ENCODE measurements around the gene KCNC4.

The KCNC4 gene

DNA sequence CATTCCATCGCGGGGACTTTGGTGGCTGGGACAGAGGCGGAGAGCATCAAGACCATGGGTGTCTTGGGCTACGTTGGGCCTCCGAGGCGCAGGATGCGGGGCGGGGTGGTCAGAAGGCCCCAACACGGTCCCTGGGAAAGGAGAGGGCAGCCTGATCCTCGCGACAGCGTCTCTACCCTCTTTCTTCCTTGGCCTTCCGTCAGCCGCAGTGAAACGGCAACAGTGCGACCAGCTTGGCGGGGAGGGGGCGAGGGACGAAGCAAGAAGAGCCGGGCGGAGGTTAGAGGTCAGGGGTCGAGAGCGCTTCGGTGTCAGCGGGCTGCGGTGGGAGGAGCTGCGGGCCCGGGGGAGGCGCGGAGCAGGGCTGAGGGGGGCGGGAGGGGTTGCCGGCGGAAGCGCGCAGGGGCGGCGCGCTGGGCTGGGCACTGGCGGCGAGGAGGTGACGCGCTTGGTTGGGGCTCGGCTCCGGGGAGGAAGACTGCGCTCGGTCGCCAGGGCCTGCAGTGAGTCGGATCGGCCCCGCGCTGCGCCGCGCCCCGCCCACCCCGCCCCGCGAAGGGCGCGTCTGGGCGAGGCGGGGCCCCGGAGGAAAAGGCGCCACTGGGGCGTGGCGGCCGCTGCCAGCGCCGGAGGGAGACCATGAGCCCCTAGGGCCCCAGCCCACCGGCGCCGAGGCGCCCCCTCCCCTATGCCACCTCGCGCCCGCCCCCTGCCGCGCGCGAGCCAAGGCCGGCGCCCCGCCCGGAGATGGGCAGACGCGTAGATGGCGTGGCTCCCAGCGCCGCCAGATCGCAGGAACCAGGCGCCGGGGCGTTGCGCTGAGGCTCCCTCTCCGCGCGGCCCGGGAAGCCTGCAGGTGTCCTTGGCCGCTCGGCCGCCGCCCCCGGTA lies at the start of gene KCNC4:
Gene KCNC4, plus strand, starts transcription at position 600 of the 889 bp plus-strand sequence. CDS start 1,186 bp downstream, outside the sequence.
- DNase-seq (ENCODE audit: low spot score): peak; percentile 93

DNA sequence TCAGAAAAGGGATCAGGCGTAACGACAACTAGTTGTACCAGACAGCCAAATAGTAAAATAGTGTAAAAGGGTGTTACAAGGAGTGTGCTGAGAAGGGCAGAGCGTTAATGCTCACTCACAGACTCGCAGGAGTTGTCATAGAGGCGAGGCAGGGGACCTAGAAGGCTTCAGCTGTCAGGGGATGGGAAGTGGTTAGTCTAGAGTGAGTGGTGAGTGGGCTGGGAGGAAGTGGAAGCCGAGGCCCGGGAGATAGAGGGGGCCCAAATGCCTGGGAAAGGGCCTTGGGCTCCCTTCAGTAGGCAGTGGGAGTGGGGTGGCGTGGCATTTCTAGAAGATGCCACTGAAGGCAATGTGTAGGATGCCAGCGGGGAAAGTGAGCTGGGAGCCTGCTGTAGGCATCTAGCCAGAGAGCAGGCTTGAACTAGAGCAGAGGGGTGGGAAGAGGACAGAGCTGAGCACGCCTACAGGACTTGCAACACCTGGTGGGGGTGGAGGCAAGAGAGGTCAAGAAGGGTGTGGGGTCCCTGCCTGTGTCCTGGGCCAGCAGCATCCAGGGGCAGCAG lies 49.5 kb upstream of the KCNC4 start:
- DNase-seq (ENCODE audit: low spot score): no peak

DNA sequence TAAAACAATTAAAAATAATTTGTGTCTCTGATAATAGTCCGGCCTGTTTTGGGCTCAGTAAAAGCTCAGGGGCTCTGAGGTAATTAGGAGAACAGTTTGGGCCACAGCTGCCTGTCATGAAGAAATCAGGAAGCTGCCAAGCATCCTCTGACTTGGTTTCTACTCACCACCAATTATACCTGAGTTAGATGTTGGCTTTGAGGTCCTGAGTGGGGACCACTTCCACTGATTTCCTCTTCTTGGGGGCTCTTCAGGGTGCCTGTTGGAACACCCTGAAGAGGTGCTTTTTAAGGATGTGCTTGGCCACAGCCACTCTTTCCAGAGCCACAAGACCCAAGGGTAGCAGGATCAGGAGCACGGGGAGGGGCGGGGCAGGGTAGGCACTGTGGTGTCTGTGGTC lies 48.9 kb upstream of the KCNC4 start:
- no peak for DNase-seq (ENCODE audit: low spot score)

DNA sequence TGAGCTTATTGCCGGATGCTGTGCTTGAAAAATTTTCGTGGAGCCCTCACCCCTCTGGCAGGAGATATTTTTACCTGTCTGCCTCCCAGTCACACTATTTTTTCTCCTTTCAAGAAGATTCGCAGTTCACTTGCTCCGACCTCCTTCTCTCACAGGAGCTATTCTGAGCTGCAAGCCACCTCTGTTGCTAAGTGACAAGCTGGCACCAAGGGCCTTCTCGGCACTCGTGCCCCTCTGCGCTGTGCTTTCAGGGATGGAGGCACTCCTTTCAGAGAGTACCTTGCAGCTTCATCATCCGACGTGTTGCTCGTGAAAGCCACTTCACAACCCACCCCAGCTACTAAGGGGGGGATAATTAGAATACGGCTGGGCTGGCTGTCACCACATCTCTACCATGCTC lies 48.3 kb upstream of the KCNC4 start:
- no peak for DNase-seq (ENCODE audit: low spot score)

DNA sequence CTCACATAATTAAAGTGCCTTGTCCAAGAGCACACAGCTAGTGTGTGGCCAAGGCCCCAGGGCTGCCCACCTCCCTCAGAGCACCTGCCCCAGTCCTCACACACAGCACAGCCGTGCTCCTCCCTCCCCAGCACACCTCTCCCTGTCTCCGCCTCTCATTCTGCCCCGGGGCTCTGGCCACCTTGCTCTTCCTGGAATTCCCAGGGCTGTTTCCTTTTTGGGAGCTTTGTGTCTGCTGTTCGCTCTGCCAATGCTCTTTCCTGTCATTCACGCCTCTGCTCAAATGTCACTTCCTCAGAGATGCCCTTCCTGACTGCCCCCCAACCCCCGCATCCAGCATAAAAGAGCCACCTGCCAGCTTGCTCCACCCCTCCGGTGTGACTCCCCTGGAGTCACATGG lies 46.5 kb upstream of the KCNC4 start:
- DNase-seq (ENCODE audit: low spot score): no peak

DNA sequence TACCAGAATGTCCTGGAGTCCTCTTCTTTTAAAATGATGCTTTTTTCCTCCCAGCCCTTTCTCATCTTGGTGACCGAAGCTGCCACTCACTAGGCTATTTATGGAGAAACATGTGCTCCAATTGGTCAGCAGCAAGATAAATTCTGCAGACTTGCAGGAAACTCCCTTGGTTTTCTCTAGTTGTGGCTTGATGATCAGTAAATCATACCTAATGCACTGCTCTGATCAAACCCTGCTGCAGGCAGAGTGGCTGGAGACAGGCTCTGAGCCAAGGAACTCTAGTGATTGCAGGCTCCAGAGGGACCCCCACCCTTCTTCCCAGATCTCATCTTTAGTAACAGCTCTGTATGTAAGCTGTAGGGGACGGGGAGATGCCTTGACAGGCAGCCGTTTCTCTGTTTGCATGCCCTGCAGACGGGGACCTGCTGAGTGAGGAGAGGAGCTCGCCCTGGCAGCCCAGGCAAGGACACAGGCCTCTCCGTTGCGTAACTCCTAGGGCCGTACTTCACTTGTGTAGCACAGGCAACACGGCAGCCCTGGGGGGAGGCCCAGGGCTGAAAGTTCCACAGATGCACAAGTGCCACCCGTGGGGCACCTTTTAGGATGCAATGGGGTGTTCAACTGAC lies 45.3 kb upstream of the KCNC4 start:
- DNase-seq (ENCODE audit: low spot score): no peak

DNA sequence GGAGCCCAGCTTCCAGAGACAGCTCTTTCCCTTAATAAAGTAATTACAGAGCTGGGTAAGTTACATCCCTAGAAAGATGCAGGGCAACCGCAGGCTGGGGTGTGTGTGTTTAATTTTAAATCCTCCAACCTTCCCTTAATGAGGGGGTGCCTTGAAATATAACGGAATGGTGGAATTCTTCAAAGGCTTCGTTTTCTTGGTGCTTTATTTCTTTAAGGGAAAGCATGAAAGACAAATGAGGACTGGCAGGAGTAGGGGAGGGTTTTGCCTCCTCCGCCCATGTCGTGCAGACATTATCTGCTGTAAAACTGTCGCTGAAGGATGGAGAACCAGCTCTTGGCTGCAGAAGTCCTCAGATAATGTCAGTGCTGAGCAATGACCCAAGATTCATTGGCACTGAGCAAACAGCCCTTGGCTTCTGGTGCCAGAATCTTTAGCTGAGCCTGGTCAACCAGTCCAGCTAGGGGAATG lies 44.3 kb upstream of the KCNC4 start:
- DNase-seq (ENCODE audit: low spot score): no peak

DNA sequence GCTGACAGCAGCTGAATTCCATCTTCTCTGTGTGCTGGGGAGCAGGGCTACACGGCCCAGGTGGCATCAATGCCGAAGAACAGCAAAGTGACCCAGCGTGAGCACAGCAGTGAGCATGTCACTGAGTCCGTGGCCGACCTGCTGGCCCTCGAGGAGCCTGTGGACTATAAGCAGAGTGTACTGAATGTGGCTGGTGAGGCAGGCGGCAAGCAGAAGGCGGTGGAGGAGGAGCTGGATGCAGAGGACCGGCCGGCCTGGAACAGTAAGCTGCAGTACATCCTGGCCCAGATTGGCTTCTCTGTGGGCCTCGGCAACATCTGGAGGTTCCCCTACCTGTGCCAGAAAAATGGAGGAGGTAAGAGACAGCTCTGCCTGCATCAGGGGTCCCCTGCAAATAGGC lies 43.3 kb upstream of the KCNC4 start:
- DNase-seq (ENCODE audit: low spot score): no peak

DNA sequence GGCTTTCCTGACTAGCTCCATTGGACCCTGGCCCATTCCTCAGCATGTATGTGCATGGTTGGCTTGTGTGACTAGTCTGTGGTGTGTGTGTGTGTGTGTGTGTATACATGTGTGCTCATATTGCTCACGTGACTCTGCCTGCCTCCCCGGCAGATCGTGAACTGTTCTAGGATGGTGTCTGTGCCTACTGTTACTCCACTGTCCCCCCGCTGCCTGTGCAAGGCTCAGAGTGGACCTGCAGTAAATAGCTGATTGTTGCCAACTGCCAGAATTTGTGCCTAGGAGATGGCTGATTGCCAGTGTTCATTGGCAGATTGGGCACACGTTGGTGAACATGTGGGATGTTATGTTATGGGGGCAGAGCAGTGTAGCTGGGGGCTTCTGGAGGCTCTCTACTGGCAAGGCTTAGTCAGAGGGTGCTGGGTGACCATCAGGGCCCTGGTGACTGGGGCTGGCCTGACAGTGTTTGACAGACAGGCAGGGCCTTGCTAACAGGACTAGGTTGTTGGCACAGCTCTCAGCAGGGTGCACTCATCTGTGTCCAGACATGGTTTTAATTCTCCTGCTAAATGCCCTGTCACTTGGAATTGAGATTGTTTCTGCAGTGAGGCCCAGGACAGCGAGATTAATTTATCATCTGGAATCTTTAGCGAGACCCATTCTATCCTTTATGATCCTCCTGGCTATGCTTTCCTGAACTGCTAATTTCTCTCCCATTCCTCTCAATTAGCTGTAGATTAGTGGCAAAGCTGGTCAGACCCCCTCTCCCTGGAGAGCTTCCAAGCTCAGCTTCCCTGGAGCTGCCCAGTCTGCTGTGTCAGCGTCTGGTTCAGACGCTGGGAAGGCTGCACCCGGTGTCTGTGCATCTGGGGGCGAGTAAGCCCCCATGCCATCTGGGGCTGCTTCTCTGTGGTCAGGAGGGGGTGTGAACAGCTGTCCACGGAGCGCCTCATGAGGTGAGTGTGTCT lies 39.1 kb upstream of the KCNC4 start:
- DNase-seq (ENCODE audit: low spot score): no peak

DNA sequence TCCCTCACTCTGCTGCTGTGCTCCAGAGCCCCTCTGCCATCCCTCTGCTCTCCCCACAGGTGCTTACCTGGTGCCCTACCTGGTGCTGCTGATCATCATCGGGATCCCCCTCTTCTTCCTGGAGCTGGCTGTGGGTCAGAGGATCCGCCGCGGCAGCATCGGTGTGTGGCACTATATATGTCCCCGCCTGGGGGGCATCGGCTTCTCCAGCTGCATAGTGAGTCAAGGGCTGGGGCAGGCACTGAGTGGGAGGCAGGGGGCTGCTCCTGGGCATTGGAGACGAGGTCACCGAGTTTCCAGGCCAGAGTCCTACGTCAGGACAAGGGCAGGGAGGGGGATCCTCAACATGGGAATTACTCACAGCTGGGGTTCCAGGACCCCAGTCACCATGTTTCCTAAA lies 38.1 kb upstream of the KCNC4 start:
- no peak for DNase-seq (ENCODE audit: low spot score)

DNA sequence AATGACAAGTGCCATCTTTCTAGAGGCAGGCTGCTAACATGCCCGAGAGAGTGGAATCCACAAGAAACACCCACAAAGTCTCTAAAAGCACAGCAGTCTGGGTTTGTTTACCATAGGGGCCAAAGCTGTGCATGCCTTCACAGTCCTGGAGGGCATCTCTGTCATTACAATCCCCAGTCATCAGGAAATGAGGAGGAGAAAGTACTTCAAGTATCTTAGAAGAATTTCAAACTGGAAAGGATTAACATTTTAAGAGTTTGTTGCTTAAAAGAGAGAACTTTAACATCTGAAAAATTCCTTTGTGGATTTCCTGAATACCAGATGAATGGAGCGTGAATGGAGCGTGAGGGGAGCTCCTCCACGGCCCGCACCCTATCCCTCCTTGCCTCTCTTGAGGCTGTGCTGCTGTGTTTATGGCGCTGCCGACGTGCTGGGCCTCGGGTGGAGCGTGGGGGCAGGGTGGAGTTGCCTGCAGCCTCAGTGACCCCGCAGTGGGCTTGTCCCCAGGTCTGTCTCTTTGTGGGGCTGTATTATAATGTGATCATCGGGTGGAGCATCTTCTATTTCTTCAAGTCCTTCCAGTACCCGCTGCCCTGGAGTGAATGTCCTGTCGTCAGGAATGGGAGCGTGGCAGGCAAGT lies 36.5 kb upstream of the KCNC4 start:
- no peak for DNase-seq (ENCODE audit: low spot score)

DNA sequence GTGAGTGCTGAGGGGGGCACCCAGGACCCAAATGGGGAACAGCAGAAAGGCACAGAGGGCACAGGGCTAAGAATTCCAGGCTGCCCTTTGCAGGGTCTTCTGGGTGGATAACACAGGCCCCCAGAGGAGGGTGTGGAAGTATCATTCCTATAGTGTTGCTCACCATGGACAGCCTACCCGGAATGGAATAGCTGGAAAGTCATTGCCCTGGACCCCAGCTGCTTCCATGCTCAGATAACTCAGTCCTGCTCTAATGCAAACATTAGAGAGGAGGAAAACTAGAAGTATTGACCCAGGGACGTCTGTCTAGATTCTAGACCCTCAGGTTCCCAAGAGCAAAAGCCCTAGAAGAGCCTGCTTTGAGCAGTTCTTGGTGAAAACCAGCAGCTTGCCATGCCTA lies 35.2 kb upstream of the KCNC4 start:
- no peak for DNase-seq (ENCODE audit: low spot score)

DNA sequence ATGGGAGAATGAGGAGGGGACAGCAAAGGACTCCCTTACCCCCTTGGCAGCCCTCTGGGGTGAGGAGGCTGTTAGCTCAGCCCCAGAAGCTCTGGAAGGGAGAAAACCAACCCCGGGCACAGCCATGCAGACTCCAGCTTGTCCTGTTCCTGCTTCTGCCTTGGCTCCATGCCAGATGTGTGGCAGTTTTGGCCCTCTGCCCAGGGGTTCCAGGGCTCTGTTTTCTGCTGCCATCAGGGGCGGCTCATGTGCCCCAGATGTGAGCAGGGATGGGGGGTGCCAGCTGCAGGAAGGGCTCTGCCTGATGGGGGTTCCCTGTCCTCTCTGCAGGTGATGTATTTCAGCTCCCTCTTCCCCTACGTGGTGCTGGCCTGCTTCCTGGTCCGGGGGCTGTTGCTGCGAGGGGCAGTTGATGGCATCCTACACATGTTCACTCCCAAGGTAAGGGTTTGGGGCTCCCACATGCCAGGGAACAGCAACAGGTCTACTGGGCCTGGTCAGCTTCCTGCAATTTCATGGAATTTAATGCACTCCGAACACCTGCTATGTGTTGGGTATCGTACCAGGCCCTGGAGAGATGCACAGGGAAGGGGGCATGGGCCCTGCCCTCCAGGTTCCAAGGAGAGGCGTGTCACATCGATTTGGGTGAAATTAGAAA lies 33.7 kb upstream of the KCNC4 start:
- DNase-seq (ENCODE audit: low spot score): no peak

DNA sequence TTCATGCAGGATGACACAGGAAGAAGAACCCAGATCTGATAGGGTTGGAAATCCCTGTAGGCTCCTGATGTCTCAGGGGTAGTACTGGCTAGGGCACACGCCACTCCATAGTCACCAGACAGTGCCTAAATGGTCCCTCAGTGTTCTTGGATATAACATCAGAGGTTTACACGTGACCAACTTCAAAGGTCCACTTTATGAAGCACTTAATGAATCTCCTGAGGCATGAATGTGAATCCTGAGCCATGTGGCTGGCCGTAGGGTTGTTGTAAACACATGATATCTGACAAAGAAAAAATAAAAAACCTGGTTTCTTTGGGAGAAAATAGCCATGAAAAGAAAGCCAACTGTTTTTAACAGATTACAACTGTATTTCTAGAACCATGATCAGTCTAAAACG lies 32.3 kb upstream of the KCNC4 start:
- DNase-seq (ENCODE audit: low spot score): no peak

DNA sequence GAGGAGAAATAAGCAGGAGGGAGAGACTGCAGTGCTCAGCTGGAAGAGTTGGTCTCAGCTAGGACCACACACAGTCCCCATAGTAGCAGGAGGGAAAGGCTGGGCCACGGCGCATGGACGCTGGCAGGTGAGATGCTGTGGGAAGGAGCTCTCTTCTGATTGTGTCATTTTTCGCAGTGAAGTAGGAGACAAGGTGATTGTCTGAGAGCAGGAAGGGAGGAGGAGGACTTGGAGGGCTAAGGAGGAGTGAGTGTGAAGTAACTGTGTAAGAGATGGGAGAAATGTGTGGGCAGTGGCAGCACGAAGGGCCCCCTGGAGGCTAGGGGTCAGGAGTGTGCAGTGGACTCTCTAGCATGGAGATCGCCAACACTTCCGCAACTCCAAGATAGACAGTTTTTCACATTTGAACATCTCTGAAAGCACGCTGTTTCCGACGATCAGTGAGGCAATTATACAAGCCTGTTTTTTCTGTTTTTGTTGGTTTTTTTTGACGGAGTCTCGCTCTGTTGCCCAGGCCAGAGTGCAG lies 26.4 kb upstream of the KCNC4 start:
- DNase-seq (ENCODE audit: low spot score): no peak

DNA sequence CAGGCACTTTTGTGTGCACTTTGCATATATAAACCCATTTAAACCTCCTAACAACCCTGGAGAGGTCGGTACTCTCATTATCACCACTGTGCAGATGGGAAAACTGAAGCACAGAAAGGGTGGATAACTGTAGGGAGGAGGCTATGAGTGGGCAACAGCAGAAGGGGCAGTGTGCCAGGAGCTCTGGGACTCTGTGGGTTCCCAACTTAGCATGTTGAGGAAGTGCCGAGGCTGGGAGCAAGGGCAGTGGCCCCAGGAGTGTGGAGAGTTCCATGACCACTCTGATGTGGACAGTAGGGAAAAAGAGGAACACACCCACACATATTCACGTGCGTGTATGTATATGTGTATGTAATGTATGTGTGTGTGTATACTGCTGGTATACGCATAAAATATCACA lies 25.7 kb upstream of the KCNC4 start:
- no peak for DNase-seq (ENCODE audit: low spot score)

DNA sequence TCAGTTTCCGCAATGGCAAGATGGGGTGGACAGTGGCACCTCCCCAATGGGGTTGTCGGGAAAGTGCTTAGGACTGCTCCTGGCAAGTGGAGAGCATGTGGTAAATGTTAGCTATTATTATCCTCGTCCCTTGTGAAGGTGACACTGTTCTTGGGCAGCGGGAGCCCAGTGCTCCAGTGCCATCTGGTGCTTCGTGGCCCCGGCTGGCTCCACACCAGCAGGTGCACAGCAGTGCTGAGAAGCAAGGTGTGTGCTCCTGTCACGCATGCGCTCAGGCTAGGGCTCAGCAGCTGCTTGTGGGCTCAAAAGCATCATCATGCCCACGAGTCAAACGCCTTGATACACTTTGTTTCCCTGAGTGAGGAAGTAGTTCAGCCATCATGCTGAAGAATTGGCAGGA lies 24.9 kb upstream of the KCNC4 start:
- no peak for DNase-seq (ENCODE audit: low spot score)

DNA sequence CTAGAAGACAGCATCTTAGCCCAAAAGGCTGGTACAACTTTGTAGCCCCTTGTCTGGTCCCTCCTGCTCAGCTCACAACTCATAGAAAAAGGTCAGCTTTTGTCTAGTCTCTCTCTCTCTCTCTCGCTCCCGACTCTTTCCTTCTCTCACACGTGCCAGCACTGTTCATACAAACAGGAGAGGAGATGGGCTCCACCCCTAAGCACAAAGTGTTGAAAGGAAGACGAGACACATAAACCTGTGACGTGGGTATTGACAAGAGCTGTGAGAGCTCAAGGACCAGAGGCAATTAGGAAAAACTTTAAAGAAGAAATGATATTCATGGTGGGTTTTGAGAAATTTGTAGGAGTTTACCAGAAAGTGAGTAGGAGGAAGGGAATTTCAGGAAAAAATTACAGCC lies 23.6 kb upstream of the KCNC4 start:
- no peak for DNase-seq (ENCODE audit: low spot score)

DNA sequence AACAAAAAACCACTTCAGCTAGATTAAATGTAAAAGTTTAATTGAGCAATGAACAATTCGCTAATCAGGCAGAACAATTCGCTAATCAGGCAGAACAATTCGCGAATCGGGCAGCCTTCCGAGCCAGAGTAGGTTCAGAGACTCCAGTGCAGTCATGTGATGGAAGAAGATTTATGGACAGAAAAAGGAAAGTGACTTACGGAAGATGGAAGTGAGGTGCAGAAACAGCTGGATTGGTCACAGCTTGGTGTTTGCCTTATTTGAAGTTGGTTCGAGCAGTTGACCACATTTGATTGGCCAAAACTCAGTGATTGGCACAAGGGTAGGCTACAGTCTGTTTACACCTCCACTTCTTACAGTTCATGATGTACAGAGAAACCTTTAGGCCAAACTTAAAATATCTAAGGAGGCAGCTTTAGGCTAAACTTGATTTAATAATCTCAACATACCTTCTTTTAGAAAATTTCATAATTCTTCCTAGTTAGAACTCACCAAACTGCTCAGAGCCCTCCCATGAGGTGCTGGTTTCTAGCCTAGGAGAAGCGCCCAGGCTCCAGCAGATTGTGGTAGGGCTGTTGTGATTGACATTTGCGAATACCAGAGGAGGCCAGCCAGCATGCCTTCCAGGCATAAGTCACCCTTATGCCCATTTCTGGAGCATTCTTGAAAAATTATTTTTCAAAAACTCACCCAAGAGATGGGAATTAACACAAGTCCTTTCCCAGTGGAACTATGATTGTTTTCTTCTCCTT lies 22.8 kb upstream of the KCNC4 start:
- no peak for DNase-seq (ENCODE audit: low spot score)

DNA sequence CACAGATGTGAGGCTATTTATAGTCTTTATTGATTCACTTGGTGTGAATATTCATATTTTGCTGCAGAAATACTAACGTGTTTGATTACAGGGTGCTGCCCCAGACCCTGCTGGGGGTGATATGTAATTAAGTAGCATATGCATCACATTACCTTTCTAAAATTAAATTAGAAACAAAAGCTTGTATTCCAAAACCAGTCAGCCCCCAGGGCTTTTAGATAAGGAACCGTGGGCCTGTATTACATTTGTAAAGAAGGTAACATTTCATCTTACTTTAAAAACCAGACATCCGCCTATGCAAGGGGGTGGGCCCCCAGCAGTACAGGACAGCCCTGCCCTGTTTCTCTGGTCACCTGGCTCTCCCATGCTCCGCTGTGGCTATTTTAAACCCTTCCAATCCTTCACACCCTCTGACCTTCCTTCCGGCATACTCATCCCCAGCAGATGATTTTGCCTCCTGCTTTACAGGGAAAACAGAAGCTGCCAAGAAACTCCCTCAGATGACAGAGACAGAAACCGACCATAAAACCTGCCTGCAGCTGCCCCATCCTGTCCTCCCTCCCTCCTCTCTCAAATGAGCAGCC lies 22.0 kb upstream of the KCNC4 start:
- no peak for DNase-seq (ENCODE audit: low spot score)

All from CD4-positive, alpha-beta T cell treated with Interleukin-15 for 4 hours (primary cell).